Stimulated activated CD8-positive, alpha-beta memory T cell treated with anti-CD3 and anti-CD28 coated beads, Interleukin-7, amount 100 ng/mL, for 48 hours (primary cell): Measurements from ENCODE around the gene RAB11B.
A peak's percentile ranks its signal among the peaks of the same experiment; 100 is the strongest.
"Not testable (repeated sequence)": the region's sequence is repeated elsewhere in the genome, so short reads cannot be mapped to it uniquely, and the experiment has no call there.

Experiments used
- DNase-seq, 2 donors: peaks; one replicate each; pipeline ENCODE4 v3.0.0-alpha.2; 2020; ENCODE audit warnings: low read depth in 1 of 2; ENCODE audit errors: extremely low read depth in 1 of 2

Gene RAB11B

DNA sequence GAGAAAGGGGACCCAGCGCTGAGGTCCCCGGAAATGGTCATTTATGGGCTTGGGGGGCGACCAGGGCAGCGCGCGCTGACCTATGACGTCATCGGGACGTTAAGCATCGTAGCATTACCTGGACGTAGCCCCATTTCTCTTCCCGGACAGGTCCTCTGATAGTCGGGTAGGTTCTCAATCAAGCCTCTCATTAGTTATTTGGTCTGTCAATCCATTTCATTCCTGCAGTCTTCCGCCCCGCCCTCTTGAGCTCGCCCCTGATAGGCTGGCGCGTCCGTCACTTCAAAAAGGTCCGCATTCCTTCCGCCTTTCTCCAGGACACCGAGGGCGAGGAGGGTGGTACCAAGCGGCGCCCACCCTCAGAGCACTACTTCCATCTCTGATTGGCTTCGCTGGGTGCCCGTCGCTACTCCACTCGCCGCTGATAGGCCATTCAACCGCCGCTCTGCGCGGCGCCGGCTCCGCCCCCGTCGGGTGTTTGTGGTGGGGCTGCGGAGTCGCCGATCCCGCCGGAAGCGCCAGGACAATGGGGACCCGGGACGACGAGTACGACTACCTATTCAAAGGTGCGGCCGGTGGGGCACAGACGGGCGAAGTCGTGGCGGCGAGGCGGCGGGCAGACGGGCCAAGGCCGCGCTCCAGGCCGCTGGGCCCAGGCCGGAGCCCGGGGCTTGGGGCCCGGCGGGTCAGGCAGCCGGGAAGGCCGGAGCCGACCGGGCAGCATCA is at the start of gene RAB11B:
TSS of gene RAB11B (plus strand) at position 470 of the 726 bp plus-strand sequence. CDS start at position 527, 57 bp downstream.
- peak; percentile 97 to 99 for DNase-seq

DNA sequence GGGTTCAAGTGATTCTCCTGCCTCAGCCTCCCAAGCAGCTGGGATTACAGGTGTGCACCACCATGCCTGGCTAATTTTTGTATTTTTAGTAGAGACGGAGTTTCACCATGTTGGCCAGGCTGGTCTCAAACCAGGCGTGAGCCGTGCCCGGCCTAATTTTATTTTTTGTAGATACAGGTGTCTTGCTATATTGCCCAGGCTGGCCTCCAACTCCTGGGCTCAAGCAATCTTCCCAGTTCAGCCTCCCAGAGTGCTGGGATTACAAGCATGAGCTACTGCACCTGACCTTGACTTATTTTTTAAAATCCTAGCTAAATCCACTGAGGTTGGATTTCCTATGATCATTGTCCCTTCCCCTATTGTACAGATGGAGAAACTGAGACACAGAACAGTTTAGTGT is 48.7 kb upstream of the RAB11B start:
- DNase-seq = not testable (repeated sequence)

DNA sequence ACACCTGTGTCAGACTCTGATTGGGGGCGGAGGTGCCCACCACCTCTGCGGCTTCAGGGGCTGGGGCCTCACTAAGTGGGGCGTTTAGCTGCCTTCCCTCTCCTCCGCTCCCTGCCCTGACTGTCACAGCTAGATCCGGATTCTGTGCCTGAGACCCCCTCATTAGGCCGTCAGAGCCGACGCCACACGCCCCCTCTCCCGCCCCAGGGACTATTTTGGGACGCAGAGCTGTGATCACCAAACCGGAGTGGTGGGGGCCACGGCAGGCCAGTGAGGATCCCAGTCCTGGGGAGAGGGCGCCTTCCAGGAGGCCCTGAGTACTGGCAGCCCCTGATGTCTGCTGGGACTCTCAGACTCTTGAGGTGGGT is 47.9 kb upstream of the RAB11B start:
- no peak for DNase-seq

DNA sequence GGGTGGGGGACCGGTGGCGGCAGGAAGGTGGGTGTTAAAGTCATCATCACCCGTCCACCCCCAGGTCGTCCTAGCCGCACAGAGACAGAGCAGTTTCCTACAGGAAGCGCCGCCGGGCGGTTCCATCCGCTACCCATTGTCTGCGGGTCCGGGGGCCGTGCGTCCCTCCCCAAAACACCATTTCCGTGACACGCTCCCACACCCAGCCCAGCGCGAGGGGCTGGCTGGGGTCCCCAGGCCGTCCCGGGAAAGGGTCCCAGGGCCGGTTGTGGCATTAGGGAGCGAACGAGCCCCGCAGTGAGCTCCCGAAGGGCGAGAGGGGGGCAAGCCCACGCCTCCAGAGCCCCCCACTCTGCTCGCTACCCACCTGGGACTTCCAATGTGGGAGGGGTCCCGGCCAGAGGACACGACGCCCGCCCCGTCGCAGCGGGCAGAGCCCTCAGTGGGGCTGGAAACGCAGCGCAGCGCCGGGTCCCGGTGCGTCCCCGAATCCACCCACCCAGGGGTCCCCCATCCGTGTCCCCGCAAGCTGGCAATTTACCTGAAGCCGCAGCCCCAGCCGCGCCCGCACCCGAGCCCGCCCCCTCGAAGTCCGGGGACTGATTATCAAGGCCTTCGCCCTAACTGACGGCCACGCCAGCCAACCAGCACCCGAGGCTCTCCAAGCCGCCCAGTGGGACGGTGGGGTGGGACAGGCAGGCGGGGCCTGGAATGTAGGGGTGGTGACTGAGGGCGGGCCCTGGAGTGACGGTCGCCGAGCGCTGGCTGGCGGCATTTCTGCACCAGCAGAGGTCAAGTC is 47.3 kb upstream of the RAB11B start, which contains the start of gene KANK3:
TSS of gene KANK3 (minus strand) at position 579 of the 799 bp plus-strand sequence. CDS start 5,434 bp downstream, outside the sequence.
- peak; percentile 84 to 92 for DNase-seq

DNA sequence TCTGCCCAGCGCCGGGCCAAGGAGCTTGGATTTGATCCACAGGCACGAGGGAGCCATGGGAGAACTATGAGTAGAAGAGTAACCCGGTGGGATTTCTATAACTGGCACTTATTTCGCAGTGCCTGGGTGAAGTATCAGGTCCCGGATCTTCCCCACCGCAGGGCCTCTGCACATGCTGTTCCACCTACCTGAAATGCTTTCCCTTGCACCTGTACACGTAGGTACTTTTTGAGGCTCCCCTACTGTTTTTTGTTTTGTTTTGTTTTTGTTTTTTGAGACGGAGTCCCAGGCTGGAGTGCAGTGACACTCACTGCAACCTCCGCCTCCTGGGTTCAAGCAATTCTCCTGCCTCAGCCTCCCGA is 46.7 kb upstream of the RAB11B start:
- DNase-seq = no peak

DNA sequence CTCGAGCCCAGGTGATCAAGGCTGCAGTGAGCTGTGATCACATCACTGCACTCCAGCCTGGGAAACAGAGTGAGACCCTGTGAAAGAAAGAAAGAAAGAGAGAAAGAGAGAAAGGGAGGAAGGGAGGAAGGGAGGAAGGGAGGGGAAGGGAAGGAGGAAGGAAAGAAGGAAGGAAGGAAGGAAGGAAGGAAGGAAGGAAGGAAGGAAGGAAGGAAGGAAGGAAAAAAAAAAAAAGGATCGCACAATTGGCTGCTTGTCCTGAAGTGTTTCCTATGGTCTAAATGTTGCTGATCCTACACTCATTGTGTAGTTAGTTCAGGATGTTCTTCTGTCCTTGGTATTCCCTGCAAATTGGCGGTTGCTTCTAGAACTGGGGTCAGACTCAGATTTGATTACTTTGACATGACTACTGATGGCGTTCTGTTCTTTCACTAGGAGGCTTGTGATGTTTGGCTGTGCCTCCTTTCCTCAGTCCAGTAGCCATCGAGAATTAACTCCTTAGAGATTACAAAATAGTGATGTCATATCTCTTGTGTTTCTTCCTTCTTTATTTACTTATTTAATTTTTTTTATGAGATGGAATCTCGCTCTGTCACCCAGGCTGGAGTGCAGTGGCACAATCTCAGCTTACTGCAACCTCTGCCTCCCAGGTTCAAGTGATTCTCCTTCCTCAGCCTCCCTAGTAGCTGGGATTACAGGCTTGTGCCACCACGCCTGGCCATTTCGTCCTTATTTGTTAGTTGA is 40.4 kb upstream of the RAB11B start:
- DNase-seq = not testable (repeated sequence)

DNA sequence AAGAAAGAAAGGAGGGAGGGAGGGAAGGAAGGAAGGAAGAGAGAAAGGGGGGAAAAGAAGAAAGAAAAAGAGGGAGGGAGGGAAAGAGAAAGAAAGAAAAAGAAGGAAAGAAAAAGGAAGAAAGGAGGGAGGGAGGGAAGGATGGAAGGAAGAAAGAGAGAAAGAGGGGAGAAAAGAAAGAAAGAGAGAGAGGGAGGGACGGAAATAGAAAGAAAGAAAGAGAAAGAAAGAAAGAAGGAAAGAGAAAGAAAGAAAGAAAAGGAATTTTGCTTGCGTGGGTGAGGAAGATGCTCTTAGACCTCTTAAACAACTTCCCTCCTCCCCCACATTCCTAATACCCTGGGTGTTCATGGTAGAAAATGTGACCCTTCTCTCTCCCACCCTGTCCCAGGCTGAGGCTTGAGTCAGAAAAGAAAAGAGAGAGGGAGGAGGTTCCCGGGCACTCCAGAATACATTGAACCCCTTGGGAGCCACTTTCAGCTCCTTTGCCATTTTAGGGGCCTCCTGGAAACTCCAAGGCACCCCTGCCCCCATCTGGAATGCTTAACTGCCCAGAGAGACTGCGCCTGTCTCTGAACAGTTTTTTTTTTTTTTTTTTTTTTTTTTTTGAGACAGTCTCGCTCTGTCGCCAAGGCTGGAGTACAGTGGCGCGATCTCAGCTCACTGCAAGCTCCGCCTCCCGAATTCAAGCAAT is 37.9 kb upstream of the RAB11B start:
- DNase-seq = no peak

DNA sequence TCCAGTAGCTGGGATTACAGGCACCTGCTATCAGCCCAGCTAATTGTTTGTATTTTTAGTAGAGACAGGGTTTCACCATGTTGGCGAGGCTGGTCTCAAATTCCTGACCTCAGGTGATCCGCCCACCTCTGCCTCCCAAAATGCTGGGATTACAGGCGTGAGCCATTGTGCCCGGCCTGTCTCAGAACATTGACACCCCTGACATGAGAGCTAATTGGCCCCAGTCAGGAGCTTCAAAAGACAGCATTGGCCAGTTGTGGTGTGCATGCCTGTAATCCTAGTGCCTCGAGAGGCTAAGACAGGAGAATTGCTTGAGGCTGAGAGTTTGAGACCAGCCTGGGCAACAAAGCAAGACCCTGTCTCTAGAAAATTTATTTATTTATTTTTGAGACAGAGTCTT is 37.3 kb upstream of the RAB11B start:
- DNase-seq = not testable (repeated sequence)

DNA sequence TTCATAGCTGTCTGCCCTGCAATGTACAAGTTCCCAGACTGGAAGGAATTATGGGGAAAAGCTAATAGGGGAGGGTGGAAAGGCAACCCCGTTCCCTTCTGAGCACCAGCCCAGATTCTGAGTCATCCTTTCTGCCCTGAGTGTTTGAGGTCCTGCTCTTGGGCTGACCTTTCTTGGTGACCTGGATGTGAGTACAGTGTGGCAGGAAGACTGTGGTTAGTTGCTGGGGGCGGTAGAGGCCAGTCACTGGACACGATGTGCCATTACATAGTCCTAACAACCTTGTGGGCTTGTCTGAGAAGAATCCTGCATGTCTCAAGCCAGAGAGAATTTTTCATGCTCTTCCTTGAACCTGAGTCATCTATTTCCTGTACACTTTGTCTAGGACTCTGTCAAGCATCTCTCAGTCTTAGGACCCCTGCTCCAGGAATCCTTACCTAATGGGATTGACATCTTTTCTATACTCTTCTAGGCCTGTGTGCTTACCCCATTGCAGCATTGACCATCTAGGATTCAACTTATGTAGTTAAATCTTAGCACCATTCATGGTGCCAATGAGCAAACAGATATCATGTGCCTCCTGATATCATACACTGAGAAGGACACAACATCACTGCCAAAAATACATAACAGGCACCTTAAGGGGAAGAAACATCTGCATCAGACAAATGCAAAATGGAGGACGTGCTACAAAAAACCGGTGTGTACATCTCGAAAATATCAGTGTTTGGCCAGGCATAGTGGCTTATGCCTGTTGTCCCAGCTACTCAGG is 34.3 kb upstream of the RAB11B start:
- DNase-seq = no peak

DNA sequence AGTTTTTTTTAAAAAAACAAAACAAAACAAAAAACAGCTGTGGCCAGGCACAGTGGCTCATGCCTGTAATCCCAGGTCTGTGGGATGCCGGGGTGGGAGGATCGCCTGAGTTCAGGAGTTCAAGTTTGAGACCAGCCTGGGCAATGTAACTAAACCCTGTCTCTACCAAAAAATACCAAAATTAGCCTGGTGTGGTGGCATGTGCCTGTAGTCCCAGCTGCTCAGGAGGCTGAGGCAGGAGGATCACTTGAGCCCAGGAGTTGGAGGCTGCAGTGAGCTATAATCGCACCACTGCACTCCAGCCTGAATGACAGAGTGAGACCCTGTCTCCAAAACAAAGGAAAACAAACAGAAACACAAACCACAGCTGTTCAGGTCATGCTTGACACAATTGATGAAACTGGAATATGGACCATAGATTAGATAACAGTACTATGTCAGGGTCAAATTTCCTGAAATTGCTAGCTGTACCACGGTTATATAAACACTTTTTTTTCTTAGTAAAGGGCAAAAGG is 33.1 kb upstream of the RAB11B start:
- no peak for DNase-seq

DNA sequence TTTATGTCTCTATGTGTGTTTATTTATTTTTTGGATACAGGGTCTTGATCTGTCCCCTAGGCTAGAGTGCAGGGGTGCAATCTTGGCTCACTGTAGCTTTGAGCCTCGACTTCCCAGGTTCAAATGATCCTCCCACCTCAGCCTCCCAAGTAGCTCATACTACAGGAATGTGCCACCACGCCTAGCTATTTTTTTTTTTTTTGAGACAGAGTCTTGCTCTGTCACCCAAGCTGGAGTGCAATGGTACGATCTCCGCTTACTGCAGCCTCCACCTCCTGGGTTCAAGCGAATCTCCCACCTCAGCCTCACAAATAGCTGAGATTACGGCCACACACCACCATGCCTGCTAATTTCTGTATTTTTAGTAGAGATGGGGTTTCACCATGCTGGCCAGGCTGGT is 31.2 kb upstream of the RAB11B start:
- DNase-seq = no peak

DNA sequence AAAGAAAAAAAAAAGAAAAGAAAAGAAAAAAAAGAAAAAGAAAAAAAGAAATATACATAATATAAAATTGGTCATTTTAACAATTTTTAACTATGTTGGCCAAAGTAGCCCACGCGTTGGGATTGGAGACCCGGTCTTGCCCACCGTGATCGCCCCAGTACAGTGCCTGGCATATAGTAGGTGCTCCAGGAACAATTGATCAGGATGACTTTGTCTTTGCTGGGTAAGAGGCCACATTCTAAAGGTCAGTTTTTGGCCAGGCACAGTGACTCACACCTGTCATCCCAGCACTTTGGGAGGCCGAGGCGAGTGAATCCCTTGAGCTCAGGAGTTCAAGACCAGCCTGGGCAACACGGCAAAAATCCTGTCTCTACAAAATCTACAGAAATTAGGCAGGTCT is 30.0 kb upstream of the RAB11B start:
- DNase-seq = no peak

DNA sequence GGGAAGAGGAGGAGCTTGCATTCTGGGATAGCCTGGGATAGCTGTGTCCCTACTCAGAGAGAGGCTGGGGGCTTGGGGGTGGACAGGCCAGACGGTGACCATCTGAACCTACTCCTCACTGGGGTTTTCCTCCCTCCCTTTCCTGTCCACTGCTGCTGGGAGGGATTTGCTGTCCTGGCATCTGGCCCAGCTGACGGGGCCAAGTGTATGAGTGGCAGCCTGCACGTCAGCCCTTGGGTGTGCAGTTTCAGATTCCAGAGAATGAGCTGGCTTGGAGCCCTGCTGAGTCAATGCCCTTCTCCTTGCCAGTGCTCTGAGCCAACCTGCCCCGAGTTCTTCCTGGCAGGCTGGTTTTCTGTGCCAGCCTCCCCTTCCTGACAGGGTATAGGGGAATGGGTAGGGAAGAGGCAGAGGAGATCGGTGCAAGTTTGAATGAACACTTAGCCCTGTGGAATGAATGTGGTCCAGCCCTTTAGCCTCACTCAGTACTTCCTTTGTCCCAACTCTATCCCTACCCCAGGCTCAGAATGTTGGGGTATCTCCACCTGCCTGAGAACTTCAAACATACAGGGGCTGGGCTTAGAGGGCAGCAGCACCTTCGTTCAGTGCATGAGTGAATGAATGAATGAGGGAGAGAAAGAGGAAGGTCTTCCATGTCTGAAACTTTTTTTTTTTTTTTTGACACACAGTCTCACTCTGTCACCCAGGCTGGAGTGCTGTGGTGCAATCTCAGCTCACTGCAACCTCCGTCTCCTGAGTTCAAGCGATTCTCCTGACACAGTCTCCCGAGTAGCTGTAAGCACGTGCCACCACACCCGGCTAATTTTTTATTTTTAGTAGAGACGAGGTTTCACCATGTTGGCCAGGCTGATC is 28.0 kb upstream of the RAB11B start:
- DNase-seq = no peak

DNA sequence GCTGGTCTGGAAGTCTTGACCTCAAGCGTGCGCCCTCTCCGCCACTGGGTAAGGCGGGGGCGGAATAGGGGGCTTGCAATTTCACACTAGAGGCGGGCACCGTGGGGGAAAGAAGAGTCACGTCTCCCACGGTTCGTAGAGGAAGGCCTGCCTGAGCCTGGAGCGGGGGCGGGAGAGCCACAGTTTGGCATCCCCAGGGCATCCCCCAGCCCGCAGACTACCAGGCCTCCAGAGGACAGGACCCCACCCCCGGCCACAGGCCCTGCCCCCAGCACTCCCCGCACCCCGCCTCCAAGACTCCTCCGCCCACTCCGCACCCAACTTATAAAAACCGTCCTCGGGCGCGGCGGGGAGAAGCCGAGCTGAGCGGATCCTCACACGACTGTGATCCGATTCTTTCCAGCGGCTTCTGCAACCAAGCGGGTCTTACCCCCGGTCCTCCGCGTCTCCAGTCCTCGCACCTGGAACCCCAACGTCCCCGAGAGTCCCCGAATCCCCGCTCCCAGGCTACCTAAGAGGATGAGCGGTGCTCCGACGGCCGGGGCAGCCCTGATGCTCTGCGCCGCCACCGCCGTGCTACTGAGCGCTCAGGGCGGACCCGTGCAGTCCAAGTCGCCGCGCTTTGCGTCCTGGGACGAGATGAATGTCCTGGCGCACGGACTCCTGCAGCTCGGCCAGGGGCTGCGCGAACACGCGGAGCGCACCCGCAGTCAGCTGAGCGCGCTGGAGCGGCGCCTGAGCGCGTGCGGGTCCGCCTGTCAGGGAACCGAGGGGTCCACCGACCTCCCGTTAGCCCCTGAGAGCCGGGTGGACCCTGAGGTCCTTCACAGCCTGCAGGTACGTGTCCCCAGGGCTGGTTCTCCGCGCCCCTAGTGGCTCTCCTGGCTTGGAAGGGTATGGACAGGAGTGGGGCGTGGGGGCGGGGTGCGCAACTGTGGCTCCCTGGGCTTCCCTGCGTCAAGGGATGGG is 26.1 kb upstream of the RAB11B start, which contains the start of gene ANGPTL4:
TSS of gene ANGPTL4 (plus strand) at position 353 of the 969 bp plus-strand sequence. CDS start at position 520, 167 bp downstream.
- DNase-seq = peak; percentile 37 to 60

DNA sequence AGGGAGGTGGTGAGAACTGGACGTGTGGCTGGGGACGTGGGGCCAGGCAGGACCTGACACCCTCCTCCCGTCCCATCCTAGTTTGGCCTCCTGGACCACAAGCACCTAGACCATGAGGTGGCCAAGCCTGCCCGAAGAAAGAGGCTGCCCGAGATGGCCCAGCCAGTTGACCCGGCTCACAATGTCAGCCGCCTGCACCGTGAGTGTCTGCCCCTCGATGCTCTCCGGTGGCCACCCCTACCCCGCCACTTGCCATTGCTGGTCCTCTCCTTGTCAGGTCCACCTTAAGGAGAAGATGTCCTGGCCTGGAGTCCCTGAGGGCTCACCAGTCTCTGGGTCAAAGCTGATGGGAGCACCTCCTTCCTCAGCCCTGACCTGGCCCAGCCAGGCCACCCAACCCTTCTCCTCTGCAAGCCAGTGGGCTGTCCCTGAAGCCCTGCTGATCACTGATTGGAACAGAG is 24.0 kb upstream of the RAB11B start:
- no peak for DNase-seq

DNA sequence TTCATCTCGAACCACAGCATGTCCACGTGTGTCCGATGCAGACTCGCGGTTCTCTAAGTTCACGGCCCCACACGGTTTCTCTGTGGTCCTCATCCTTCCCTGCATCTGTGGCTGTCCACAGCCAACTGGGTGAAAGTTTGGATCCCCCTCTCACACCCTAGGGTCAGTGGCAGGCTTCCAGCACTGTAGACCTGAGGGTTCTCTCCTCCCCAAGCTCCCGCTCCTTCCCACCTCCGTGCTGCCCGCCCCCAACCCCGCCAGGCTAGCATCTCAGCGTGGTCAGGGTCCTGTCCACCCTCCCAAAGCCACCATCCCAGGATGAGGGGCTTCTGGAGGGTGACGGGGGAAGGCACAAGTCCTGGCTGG is 23.2 kb upstream of the RAB11B start:
- DNase-seq = no peak

DNA sequence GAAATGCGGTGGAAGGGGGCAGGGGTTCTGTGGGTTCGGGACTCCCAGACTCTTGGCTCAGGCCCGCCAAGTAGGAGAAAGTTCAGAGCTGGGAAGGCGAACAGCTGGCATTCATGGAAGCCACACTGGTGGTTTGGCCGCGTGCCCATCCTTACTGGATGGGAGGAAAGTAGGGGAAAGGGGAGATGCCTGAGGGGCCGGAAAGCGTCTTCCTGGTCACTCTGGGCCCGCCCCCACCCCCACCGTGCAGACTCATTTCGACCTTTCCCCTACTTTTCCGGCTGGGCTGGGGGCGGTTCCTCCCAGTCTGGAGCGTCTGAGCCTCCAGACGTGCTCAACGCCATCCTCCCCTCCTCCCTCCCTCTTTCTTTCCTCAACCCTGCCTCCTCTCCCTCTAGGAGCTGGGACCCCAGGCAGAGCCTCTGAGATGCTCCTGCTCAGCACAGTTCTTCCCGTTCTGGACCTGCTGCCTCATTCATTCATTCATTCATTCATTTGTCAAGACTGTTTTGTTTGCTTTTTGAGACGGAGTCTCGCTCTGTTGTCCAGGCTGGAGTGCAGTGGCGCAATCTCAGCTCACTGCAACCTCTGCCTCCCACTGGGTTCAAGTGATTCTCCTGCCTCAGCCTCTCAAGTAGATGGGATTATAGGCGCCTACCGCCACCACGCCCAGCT is 22.7 kb upstream of the RAB11B start:
- DNase-seq = no peak
